ENCODE results near the gene ELOA.

- TF ChIP-seq POLR2A (IDR thresholded peaks at IDR 0.05; ENCODE audit: low read length): no peak
- no peak for TF ChIP-seq GATA1 (IDR thresholded peaks at IDR 0.05; ENCODE audit: low read depth, low read length)
Observed at GRCh38 chr1:23799255-23799569, 55.9 kb downstream of the ELOA start.
